ENCODE data around the gene KIF4A.

DNA sequence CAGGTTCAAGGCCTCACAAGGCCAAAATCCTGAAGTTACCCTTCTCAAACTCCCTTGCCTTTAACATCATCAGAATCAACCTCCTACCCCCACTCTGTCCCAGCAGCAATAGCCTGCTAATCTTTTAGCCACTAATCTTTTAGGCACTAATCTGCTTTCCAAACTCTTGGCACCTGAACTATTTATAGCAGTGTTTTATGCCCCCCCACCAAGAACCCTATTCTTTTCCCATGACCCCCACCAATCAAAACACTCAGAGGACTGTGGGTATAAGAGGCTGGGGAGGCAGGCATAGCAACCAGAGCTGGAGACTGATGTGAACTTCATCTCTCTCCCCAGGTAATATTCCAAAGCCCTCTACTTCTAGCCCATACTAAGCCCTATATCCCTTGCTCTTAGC, 21.9 kb upstream of the KIF4A start, which contains the start of gene ARR3:
- TF ChIP-seq POLR2A (IDR thresholded peaks at IDR 0.05) (no peak), POLR2AphosphoS5 (IDR thresholded peaks at IDR 0.05) (no peak)
- TF ChIP-seq, protein P1, sequence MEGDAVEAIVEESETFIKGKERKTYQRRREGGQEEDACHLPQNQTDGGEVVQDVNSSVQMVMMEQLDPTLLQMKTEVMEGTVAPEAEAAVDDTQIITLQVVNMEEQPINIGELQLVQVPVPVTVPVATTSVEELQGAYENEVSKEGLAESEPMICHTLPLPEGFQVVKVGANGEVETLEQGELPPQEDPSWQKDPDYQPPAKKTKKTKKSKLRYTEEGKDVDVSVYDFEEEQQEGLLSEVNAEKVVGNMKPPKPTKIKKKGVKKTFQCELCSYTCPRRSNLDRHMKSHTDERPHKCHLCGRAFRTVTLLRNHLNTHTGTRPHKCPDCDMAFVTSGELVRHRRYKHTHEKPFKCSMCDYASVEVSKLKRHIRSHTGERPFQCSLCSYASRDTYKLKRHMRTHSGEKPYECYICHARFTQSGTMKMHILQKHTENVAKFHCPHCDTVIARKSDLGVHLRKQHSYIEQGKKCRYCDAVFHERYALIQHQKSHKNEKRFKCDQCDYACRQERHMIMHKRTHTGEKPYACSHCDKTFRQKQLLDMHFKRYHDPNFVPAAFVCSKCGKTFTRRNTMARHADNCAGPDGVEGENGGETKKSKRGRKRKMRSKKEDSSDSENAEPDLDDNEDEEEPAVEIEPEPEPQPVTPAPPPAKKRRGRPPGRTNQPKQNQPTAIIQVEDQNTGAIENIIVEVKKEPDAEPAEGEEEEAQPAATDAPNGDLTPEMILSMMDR (IDR thresholded peaks at IDR 0.05): no peak

Data from prostate gland (tissue), 2 donors.